Germinal center (tissue), 1 donor: Measurements from ENCODE around the gene AGPAT3.

Experiments used
- DNase-seq: peaks from one replicate; pipeline ENCODE4 v3.0.0; 2012; ENCODE audit warnings: mixed read lengths, low spot score

Gene AGPAT3

GRCh38 chr21:43864313-43864961, 586 bp upstream of the AGPAT3 start:
- peak; percentile 53 for DNase-seq

- peak; percentile 80 for DNase-seq
Measured at GRCh38 chr21:43865540-43866259, 677 bp downstream of the AGPAT3 start.

GRCh38 chr21:43866260-43866629, 1.2 kb downstream of the AGPAT3 start:
- DNase-seq, result peak; percentile 69

- DNase-seq, result peak; percentile 52
Measured at GRCh38 chr21:43866659-43867331, 1.8 kb downstream of the AGPAT3 start.

- no peak for DNase-seq
Measured at GRCh38 chr21:43867332-43867703, 2.3 kb downstream of the AGPAT3 start.

- DNase-seq, result no peak
Measured at GRCh38 chr21:43867948-43868347, 2.9 kb downstream of the AGPAT3 start.

GRCh38 chr21:43868461-43868860, 3.4 kb downstream of the AGPAT3 start:
- DNase-seq, result no peak

- no peak for DNase-seq
Measured at GRCh38 chr21:43869486-43870325, 4.7 kb downstream of the AGPAT3 start.

GRCh38 chr21:43871487-43871886, 6.5 kb downstream of the AGPAT3 start:
- no peak for DNase-seq

GRCh38 chr21:43872531-43873197, 7.6 kb downstream of the AGPAT3 start:
- no peak for DNase-seq

- DNase-seq, result no peak
Measured at GRCh38 chr21:43873673-43874072, 8.7 kb downstream of the AGPAT3 start.

- no peak for DNase-seq
Measured at GRCh38 chr21:43874085-43874805, 9.2 kb downstream of the AGPAT3 start.

GRCh38 chr21:43876605-43877004, 11.6 kb downstream of the AGPAT3 start:
- no peak for DNase-seq

- DNase-seq, result no peak
Measured at GRCh38 chr21:43877936-43878575, 13.0 kb downstream of the AGPAT3 start.

GRCh38 chr21:43879348-43880110, 14.5 kb downstream of the AGPAT3 start:
- no peak for DNase-seq

- DNase-seq, result no peak
Measured at GRCh38 chr21:43880111-43880985, 15.3 kb downstream of the AGPAT3 start.

GRCh38 chr21:43881283-43881682, 16.3 kb downstream of the AGPAT3 start:
- DNase-seq, result no peak

GRCh38 chr21:43881935-43882334, 16.9 kb downstream of the AGPAT3 start:
- DNase-seq, result no peak
